Kidney epithelial cell (primary cell): ENCODE data around the gene PLA2G1B. TPM values are rescaled to one million over a fixed set of nuclear protein-coding genes. Genes with fewer than 3 reads are reported as not detected.

Experiments
- DNase-seq: peaks from one replicate; pipeline ENCODE4 v3.0.0-alpha.2; 2010; ENCODE audit warnings: low read depth
- H3K27me3 ChIP-seq: 2 replicates; pipeline ENCODE4 v1.6.0; 2011; ENCODE audit warnings: low read length; ENCODE audit not compliant: control insufficient read depth, insufficient read depth
- H3K36me3 ChIP-seq: 2 replicates; pipeline ENCODE4 v1.5.1; 2011; ENCODE audit warnings: low read length; ENCODE audit not compliant: control insufficient read depth, insufficient read depth
- H3K4me3 ChIP-seq: 2 replicates; pipeline ENCODE4 v1.5.1; 2011; ENCODE audit warnings: low read depth, mild to moderate bottlenecking, control low read depth, low read length
- CTCF ChIP-seq: IDR thresholded peaks from 2 replicates; pipeline ENCODE4 v1.5.1; 2011; ENCODE audit warnings: mild to moderate bottlenecking, moderate library complexity, low read length, control low read depth, inconsistent platforms; ENCODE audit not compliant: insufficient read depth, poor library complexity, severe bottlenecking
- total RNA-seq: library from RNA; depleted of rRNA; stranded (reverse); fragments of >200 nt; gene quantifications from 2 replicates; pipeline ENCODE4 v1.2.3, GENCODE V29; 2015

The PLA2G1B gene
- total RNA-seq, 1 donor from 2014 or later, result not detected

DNA sequence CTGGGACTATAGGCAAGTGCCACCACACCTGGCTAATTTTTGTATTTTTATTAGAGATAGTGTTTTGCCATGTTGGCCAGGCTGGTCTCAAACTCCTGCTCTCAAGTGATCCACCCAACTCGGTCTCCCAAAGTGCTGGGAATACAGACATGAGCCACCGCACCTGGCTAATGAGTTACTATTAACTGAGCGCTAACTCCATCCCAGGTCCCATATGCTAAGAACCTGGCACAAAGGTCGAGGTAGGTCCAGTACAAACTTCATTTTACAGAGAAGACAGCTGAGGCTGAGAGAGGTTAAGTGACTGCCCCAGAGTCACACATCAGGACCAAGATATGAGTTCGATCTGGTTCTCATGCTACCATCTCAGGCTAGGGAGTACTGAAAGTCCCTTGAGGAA is 4.5 kb upstream of the PLA2G1B start:
- no peak for TF ChIP-seq CTCF
- H3K27me3 ChIP-seq, result peaks cover 3% of the 10 kb centered on the region
- DNase-seq, result no peak
- no peaks in the 10 kb centered on the region for H3K36me3 ChIP-seq
- no peak overlapping the region for H3K4me3 ChIP-seq

- TF ChIP-seq CTCF, result no peak
These were observed 3.8 kb upstream of the PLA2G1B start for GRCh38 chr12:120331390-120331789.

DNA sequence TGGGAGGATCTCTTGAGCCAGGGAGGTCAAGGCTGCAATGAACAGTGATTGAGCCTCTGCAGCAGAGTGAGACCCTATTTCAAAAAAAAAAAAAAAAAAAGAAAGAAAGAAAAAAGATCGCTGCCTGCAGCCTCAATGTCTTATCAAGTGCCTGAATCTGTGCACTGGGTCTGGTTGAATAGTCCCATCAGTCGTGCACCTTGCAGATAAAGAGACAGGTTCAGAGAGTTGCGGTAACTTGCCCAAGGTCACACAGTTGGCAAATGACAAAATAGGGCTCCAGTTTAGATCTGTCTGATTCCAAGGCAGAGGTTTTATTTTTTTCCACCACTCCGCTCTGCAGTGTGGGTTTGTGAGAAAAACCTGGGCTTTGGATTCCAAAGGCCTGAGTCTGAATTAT is 649 bp upstream of the PLA2G1B start:
- no peak for TF ChIP-seq CTCF
- no peak for DNase-seq
- Histone ChIP-seq H3K36me3 (no peaks in the 10 kb centered on the region), H3K27me3 (peaks cover 3% of the 10 kb centered on the region), H3K4me3 (no peak overlapping the region)

More at GRCh38 chr12:120331390-120331789, 3.8 kb upstream of the PLA2G1B start:
- Histone ChIP-seq H3K36me3 (no peaks in the 10 kb centered on the region), H3K4me3 (no peak overlapping the region), H3K27me3 (peaks cover 3% of the 10 kb centered on the region)
- no peak for DNase-seq

DNA sequence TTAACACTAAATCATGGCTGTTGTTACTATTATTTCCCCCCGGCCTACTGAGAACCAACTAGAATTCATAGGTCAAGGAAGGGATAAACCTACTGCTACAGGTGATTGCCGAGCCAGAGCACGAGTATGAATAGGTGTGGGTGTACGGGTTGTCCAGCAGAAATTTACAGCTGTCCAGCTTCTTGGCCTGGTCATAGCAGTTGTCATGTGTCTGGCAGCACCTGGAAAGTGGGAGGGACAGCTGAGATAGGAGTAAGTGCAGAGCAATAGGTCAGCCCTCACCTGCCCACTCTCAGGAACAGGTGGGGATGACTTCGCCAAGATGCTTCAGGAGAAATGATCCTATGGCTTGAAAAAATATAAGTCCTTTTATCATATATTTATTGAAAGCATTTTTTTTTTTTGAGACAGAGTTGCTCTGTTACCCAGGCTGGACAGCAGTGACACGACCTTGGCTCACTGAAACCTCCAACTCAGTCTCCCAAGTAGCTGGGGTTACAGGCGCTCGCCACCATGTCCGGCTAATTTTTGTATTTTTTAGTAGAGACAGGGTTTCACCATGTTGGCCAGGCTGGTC is 2.6 kb downstream of the PLA2G1B start:
- no peak for DNase-seq
- no peaks in the 10 kb centered on the region for H3K36me3 ChIP-seq
- TF ChIP-seq CTCF, result no peak
- no peak overlapping the region for H3K4me3 ChIP-seq
- no peaks in the 10 kb centered on the region for H3K27me3 ChIP-seq

DNA sequence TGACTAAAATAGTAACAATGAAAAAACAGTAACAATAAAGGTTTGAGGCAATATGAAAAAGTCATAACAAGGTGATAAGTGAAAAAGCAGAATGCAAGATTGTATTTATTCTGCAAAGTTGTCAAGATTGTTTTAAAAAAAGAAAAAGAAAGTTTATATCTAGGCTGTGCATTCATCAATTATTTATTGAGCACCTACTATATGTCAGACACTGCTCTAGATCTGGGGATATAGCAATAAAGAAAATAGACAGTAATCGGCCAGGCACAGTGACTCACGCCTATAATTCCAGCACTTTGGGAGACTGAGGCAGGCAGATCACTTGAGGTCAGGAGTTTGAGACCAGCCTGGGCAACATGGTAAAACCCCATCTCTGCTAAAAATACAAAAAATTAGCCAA is 3.8 kb downstream of the PLA2G1B start:
- no peak for TF ChIP-seq CTCF
- Histone ChIP-seq H3K36me3 (no peaks in the 10 kb centered on the region), H3K4me3 (no peak overlapping the region), H3K27me3 (no peaks in the 10 kb centered on the region)
- no peak for DNase-seq
